HFF-Myc (cell line): ENCODE data around the gene ANK2.

Source experiments
- DNase-seq: peaks from one replicate; pipeline ENCODE4 v3.0.0-alpha.2; 2011; ENCODE audit warnings: low read depth; ENCODE audit errors: extremely low read depth
- H3K4me3 ChIP-seq: replicated peaks from 2 replicates; pipeline ENCODE4 v1.5.1; 2011; ENCODE audit warnings: low read depth, mild to moderate bottlenecking, control low read depth, low read length
- CTCF ChIP-seq: IDR thresholded peaks from 2 replicates; pipeline ENCODE4 v1.5.1; 2012; ENCODE audit warnings: mild to moderate bottlenecking, low read depth, low read length, control low read depth; ENCODE audit errors: missing control alignments

ANK2 gene

GRCh38 chr4:113008716-113009115, 40.7 kb upstream of the ANK2 start:
- TF ChIP-seq CTCF: no peak
- no peak for DNase-seq
- no peak overlapping the region for H3K4me3 ChIP-seq

GRCh38 chr4:113009461-113009860, 40.0 kb upstream of the ANK2 start:
- no peak overlapping the region for H3K4me3 ChIP-seq
- no peak for DNase-seq
- no peak for TF ChIP-seq CTCF

GRCh38 chr4:113012122-113012725, 37.2 kb upstream of the ANK2 start:
- DNase-seq: no peak
- no peak for TF ChIP-seq CTCF
- H3K4me3 ChIP-seq: no peak overlapping the region

- DNase-seq: no peak
- TF ChIP-seq CTCF: no peak
- H3K4me3 ChIP-seq: no peak overlapping the region
Observed at GRCh38 chr4:113012786-113013185, 36.7 kb upstream of the ANK2 start.

DNA sequence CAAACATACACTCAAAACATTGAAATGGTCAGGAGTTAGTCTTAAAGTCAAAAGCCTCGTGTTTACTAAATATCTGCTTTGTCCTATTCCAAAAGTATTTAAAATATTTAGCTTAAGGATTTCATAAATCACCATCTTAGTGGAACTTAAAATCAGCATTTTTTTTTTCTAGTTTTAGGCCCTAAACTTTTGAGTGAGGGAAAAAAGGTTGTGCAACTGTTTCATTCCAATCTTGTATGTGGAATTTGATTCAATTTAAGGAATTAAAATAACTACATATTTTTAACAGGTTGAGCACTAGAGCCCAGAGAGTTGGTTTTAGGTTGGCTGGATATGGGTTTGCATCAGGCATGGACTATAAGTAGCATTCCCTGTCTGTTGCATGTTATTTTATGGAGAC, 35.7 kb upstream of the ANK2 start:
- DNase-seq: no peak
- no peak overlapping the region for H3K4me3 ChIP-seq
- no peak for TF ChIP-seq CTCF

DNA sequence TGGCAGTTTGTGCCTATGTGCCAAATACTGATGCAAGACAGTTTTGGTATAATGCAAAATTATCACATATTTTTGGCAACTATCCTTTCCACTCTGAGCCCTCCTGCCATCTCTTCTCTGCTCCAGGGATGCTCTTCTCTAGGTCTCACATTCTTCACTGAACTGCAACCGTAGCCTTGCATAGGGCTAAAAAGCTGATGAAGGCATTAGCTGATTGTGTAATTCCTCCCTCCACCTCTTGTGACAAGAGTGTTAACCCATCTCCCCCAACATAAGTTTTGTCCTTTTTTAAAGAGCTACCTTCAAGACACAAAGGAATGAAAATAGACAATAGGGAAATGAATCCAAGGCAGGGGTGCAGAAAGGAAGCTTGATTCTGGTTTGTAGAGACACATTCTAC, 33.1 kb upstream of the ANK2 start:
- no peak for TF ChIP-seq CTCF
- H3K4me3 ChIP-seq: no peak overlapping the region
- DNase-seq: no peak

- DNase-seq: no peak
- no peak overlapping the region for H3K4me3 ChIP-seq
- TF ChIP-seq CTCF: no peak
Observed at GRCh38 chr4:113020966-113021365, 28.5 kb upstream of the ANK2 start.
